A549 (cell line): ENCODE results near the gene GALT.

ENCODE experiments used
- EP300 ChIP-seq, 2 experiments: fragments of >200 bp; sonication (Bioruptor Twin); formaldehyde crosslinking; IDR thresholded peaks; 2 replicates in 1 of 2; 3 replicates in 1 of 2; pipeline ENCODE4 v1.6.1; 2016 to 2017
- NFE2L2 ChIP-seq: fragments of 150-350 bp; conservative IDR thresholded peaks from 2 replicates; pipeline ENCODE4 v1.6.1; 2014; ENCODE audit warnings: low read length
- POLR2A ChIP-seq: IDR thresholded peaks from 2 replicates; pipeline ENCODE4 v1.6.1; 2012; ENCODE audit warnings: mild to moderate bottlenecking, low read length
- TF ChIP-seq, protein P1 (sequence below): fragments of >200 bp; sonication (Bioruptor Twin); formaldehyde crosslinking; IDR thresholded peaks from 3 replicates; pipeline ENCODE4 v1.5.1; 2016
- TF ChIP-seq, protein P2 (sequence below): IDR thresholded peaks from 2 replicates; pipeline ENCODE4 v1.6.1; 2012

DNA sequence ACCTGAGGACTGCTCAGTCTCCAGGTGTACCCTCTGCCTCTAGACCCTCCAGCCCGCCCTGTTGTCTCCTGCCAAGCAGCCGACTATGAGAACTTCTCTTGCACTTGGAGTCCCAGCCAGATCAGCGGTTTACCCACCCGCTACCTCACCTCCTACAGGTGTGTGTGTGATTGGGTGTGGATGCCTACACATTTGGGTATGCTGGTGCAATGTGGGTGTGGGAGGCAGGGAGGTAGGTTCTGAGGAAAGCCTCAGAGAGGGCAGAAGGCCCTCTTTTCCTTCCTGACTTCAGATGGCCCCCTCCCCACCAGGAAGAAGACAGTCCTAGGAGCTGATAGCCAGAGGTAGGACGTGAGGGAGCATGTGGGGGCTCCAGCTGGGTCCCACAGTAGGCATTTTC lies 10.5 kb downstream of the GALT start:
- TF ChIP-seq, protein P1, sequence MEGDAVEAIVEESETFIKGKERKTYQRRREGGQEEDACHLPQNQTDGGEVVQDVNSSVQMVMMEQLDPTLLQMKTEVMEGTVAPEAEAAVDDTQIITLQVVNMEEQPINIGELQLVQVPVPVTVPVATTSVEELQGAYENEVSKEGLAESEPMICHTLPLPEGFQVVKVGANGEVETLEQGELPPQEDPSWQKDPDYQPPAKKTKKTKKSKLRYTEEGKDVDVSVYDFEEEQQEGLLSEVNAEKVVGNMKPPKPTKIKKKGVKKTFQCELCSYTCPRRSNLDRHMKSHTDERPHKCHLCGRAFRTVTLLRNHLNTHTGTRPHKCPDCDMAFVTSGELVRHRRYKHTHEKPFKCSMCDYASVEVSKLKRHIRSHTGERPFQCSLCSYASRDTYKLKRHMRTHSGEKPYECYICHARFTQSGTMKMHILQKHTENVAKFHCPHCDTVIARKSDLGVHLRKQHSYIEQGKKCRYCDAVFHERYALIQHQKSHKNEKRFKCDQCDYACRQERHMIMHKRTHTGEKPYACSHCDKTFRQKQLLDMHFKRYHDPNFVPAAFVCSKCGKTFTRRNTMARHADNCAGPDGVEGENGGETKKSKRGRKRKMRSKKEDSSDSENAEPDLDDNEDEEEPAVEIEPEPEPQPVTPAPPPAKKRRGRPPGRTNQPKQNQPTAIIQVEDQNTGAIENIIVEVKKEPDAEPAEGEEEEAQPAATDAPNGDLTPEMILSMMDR: no peak
- TF ChIP-seq EP300 (IDR thresholded peaks at IDR 0.05) (no peak), NFE2L2 (no peak), POLR2A (no peak)
- TF ChIP-seq, protein P2, sequence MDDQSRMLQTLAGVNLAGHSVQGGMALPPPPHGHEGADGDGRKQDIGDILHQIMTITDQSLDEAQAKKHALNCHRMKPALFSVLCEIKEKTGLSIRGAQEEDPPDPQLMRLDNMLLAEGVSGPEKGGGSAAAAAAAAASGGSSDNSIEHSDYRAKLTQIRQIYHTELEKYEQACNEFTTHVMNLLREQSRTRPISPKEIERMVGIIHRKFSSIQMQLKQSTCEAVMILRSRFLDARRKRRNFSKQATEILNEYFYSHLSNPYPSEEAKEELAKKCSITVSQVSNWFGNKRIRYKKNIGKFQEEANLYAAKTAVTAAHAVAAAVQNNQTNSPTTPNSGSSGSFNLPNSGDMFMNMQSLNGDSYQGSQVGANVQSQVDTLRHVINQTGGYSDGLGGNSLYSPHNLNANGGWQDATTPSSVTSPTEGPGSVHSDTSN: no peak
